Non-pigmented ciliary epithelial cell (primary cell): ENCODE measurements around the gene TNFRSF4.
"Not testable (repeated sequence)": the region's sequence is repeated elsewhere in the genome, so short reads cannot be mapped to it uniquely, and the experiment has no call there.

ENCODE experiments used
- DNase-seq: peaks from one replicate; pipeline ENCODE4 v3.0.0-alpha.2; 2010; ENCODE audit warnings: low read depth

TNFRSF4 gene

GRCh38 chr1:1202831-1203560 is 11.0 kb downstream of the TNFRSF4 start:
- no peak for DNase-seq

DNA sequence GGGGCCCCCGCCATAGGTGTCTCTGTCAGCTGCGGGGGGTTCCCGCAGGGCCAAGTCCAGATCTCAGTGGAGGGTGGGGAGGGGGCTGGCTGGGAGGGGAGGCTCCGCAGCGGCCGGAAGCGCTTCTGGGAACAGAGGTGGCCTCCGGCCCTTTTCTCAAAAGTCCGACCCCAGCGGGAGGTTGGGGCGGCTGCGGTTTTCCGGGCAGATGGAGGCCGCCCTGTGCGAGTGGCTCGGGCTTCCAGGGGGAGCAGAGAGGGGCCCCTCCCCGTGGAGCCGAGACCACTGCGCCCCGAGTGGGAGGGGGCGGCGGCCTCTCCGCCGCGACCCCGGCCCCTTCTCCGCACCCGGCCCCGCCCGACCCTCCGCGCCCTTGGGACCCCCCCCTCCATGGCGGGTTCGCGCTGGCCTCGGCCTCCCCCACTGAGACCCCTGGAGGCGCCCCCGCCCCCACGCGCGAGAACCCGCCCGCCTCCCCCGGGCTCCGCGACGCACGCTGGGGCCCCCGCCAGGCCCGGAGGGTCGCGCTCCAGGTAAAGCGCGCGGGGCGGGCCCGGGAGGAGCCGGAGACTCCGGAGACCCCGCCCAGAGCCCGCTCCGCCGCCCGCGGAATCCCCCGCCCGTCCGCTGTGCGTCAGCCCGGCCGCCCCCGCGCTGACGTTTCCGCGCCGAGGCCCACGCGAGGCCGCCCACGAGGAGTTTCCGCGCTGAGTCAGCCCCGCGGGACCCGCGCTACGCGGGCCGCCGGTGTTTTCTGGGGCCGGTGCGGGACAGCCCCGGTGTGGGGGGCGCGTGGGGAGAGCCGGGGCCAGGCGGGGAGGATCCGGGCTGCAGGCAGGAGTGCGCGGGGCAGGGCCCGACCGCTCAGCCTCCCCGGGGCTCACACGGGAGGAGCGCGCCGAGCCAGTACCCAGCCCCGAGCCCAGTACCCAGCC is 12.8 kb downstream of the TNFRSF4 start:
- DNase-seq = peak; percentile 1

DNA sequence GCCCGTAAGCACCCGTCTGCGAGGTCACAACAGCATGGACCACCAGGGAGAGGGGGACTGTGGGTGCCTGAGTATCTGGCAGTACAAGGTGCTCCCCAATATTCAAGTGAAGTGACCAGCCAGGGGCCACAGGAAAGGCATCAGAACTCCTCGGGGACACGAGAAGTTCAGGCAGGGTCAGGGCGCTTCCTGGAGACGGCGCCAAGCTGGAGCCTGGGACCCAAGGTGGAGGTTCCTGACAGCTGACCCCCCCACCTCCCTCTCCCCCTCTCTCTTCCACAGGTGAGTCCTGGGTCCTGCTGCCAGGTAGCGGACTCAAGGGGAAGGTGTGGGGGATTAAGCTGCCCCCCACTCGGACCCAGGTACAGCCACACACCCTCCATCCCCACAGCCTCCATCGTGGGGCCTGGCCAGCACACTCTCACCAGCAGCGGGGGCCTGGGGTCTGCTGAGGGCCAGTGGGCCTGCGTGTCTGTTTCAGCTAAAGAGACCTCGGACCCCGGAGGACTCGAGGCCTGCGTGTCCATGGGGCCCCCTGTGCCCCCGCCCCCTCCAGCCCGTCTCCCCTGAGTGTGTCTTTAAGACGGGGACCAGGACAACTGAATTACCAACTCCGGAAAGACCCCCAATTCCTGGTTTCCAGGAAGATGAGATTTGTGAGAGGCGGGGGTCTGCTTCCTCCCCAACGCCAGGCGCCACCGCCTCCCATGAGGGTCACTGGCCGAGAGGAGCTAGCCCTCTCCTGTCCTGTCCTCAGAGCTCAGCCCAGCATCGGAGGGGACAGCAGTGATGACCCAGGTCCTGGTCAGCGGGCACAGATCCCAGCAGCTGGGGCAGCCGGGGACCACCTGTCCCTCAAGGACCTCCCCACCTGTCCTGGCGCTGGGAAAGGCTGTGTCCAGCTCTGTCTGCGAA is 13.7 kb downstream of the TNFRSF4 start:
- no peak for DNase-seq

DNA sequence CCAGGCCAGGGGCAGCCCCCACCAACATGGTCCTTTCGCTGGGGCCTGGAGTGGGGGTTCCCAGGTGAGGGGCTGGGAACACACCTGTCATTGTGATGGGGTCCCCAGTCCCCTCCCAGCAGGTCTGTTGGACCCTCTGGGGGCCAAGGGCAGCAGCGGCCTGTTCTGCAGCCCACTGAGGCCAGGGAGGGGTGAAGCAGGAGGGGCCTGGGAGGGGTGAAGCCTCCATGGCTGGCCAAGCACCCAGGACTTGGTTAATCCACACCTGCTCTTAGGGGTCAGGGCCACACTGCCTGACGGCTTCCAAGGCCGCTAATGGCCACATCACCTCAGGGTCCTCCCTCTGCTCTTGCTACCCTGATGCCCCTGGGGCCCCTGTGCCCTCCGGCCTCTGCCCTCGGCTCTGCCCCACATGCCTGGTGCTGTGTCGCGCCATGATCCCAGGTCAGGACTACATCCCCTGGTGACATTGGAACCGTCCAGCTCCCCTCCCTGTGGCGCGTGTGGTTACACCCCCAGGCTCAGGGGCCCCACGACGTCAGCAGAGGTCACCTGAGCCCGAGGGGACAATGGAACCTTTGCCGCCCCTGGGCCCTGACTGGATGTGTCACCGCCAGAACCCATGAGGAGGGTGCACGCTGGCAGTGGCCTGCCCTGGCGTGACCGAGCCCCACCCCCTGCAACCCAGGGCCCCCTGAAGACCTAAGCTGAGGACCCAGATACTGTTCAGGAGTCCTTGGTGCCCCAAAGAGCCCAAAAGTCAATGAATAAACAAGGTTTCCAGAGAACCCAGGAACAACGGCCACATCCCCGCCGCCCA is 14.6 kb downstream of the TNFRSF4 start:
- DNase-seq = no peak

GRCh38 chr1:1198423-1199140 is 15.4 kb downstream of the TNFRSF4 start:
- DNase-seq = no peak

DNA sequence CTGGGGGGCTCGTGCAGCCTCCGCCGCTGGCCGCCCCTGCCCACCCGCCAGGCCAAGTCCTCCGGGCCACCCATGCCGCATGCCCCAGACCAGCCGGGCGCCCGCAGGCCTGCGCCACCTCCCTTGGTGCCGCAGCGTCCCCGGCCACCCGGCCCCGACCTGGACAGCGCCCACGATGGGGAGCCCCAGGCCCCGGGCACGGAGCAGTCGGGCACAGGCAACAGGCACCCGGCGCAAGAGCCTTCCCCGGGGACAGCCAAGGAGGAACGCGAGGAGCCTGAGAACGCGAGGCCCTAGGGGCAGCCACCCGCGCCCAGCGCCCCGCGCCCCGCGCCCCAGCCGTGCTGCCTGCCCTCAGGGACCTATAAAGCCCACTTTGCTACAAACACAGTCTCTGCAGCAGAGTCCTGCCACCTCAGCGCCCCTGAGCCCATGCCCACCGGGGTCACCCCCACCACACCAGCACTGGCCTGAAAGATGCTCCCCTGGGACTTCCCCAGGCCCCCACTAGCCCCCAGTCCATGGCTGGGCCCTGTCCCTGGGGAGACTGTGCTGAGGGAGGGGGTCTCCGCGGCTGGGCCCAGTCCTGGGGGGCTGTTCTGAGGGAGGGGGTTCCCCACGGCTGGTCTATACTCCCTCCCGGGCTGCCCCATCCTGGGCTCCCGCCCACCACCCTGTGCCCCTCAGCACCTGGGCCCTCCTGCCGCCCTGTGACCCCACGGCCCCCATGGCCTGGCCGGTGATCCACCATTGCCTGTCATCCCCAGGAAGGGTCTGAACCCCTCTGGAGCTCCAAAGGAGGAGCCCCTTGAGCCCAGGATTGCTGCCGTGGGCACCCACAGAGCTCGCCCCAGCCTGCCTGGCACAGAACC is 16.2 kb downstream of the TNFRSF4 start:
- no peak for DNase-seq

- DNase-seq = no peak
Measured at GRCh38 chr1:1197188-1197500, 16.8 kb downstream of the TNFRSF4 start.

DNA sequence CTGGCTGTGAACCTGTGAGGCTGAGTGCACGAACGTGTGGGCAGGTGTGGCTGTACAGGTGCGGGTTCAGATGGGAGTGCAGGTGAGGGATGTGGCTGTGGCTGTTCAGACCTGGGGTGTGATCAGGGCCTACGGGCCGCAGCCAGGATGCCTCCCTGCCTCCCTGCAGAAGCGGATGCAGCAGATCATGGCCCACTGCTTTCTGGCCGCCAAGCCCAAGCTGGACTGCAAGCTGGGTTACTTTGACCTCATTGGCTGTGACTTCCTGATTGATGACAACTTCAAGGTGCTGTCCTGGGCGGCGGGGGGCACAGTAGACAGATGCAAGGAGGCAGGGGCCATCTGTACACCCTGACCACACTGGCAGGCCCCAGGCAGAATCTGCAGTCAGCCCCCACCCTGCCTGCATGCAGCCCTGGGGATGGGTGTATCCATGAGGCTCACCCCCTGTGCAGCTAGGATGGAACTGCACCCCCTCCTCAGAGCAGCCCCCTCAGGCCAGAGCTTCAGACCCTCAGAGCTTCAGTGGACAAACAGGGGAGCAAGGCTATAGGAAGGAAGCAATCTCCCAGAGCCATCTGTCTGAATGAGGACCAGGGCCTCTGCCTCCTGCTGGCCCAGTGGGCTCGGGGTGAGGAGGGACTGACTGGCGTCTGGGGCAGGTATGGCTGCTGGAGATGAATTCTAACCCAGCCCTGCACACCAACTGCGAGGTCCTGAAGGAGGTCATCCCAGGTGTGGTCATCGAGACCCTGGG is 17.3 kb downstream of the TNFRSF4 start:
- DNase-seq = no peak

- not testable (repeated sequence) for DNase-seq
Measured at GRCh38 chr1:1195726-1196125, 18.2 kb downstream of the TNFRSF4 start.

GRCh38 chr1:1194723-1195122 is 19.2 kb downstream of the TNFRSF4 start:
- no peak for DNase-seq

GRCh38 chr1:1191734-1192133 is 22.2 kb downstream of the TNFRSF4 start:
- DNase-seq = no peak

- DNase-seq = no peak
Measured at GRCh38 chr1:1189111-1189510, 24.8 kb downstream of the TNFRSF4 start.

GRCh38 chr1:1187938-1188337 is 26.0 kb downstream of the TNFRSF4 start:
- DNase-seq = no peak

DNA sequence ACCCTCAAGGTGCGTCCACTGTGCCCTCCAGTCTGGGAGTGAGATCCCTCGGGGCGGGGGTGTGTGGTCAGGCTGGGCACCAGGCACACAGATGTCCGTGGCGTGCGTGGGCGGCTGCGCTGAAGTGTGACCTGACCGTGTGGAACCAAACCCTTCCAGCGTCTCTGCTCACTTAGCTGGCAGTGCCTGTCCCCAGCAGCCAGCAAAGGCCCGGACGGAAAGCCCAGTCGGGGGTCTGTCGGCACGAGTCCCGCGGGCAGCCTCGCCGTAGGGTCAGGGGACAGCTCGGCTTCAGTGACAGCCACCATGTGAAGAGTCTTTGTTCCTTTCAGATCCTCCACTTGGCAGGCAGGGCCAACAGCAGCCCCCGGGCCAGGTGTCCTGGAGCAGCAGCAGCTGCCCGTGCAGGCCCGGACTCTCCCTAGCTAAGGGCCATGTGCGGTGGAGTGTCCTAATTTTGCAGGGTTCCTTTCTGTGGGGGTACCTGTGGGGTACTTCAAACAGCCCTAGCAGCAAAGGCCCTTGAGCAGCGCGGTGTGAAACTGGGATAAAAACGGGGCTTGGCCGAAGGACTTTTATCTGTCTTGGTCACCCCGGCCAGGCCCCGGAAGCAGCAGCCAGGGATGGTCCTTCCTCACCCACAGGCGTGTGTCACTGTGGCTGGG is 28.7 kb downstream of the TNFRSF4 start:
- DNase-seq = no peak

- DNase-seq = no peak
Measured at GRCh38 chr1:1183833-1184775, 29.8 kb downstream of the TNFRSF4 start.

- no peak for DNase-seq
Measured at GRCh38 chr1:1183221-1183747, 30.7 kb downstream of the TNFRSF4 start.
